Activated CD8-positive, alpha-beta memory T cell treated with anti-CD3 and anti-CD28 coated beads for 48 hours (primary cell): ENCODE data around the gene TTBK2.

Experiments used
- DNase-seq, 3 experiments: peaks; one replicate each; pipeline ENCODE4 v3.0.0-alpha.2; 2020; ENCODE audit warnings: low read depth in 2 of 3, low spot score in 2 of 3

Gene TTBK2

GRCh38 chr15:42832576-42832975 is 88.0 kb downstream of the TTBK2 start:
- DNase-seq, result no peak

- DNase-seq, result no peak
Observed at GRCh38 chr15:42826251-42826890, 94.2 kb downstream of the TTBK2 start.

- DNase-seq, result no peak
Observed at GRCh38 chr15:42825599-42825998, 95.0 kb downstream of the TTBK2 start.

- no peak for DNase-seq
Observed at GRCh38 chr15:42820811-42821210, 99.8 kb downstream of the TTBK2 start.

GRCh38 chr15:42819786-42820185 is 100.8 kb downstream of the TTBK2 start:
- no peak for DNase-seq

- no peak for DNase-seq
Observed at GRCh38 chr15:42811433-42811832, 109.1 kb downstream of the TTBK2 start.

- DNase-seq, result no peak
Observed at GRCh38 chr15:42808913-42809312, 111.7 kb downstream of the TTBK2 start.

GRCh38 chr15:42805266-42805665 is 115.3 kb downstream of the TTBK2 start:
- no peak for DNase-seq

GRCh38 chr15:42804739-42805138 is 115.8 kb downstream of the TTBK2 start:
- no peak for DNase-seq

- no peak for DNase-seq
Observed at GRCh38 chr15:42803436-42803835, 117.1 kb downstream of the TTBK2 start.

GRCh38 chr15:42802168-42802567 is 118.4 kb downstream of the TTBK2 start:
- DNase-seq, result no peak

- DNase-seq, result no peak
Observed at GRCh38 chr15:42800731-42801474, 119.7 kb downstream of the TTBK2 start.

- no peak for DNase-seq
Observed at GRCh38 chr15:42798802-42799201, 121.8 kb downstream of the TTBK2 start.

GRCh38 chr15:42796955-42797782 is 123.4 kb downstream of the TTBK2 start:
- no peak for DNase-seq

GRCh38 chr15:42788725-42789124 is 131.9 kb downstream of the TTBK2 start:
- DNase-seq, result no peak

GRCh38 chr15:42786978-42787377 is 133.6 kb downstream of the TTBK2 start:
- no peak for DNase-seq

- DNase-seq, result no peak
Observed at GRCh38 chr15:42785569-42785968, 135.0 kb downstream of the TTBK2 start.

- no peak for DNase-seq
Observed at GRCh38 chr15:42784705-42785104, 135.9 kb downstream of the TTBK2 start.

- DNase-seq, result no peak
Observed at GRCh38 chr15:42782716-42783115, 137.9 kb downstream of the TTBK2 start.

GRCh38 chr15:42775416-42775815 is 145.2 kb downstream of the TTBK2 start:
- no peak for DNase-seq

- no peak for DNase-seq
Observed at GRCh38 chr15:42772901-42773300, 147.7 kb downstream of the TTBK2 start.

GRCh38 chr15:42772144-42772543 is 148.4 kb downstream of the TTBK2 start:
- no peak for DNase-seq
